Measurements from ENCODE around the gene ISM1. TPM values are rescaled to one million over a fixed set of nuclear protein-coding genes. Genes with fewer than 3 reads are reported as not detected.

ISM1 gene
- total and polyA plus RNA-seq, 7 donors, result 0.60 to 3.3 (median 1.5) TPM; not detected in 1

DNA sequence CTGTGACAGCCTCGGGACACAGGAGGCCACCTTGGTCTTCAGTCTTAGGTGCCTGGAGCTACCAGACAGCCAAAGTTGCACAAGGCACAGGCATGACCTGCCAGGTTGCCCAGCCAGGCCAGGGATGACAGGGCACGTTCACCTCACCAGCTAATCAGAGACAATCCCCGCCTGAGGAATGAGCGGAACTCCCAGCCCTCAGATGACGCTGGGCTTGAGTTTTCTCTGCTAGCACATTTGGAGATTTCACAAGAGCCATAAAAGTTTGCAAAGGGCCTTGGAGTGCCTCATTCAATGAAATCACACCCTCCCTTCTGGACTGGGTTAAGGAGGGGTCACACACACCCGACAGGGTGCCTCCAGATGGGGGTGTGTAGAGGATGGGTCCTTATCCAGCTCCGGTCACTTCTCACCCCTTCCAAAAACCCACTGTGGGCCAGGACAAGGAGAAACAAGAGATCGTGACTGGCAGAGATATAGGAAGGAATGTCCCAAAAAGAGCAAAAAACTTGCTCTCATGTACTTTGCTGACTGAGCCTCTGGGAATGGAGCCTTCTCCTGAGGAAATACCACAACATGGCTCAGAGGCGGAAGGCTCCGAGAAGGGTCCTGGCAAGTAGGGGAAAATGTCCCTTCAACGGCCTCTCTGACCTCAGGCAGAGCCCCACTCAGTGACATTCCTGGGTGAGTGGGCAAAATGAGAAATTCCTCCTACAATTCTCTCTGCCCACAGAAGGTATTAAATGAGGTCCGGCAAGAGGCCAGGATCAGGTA lies 121.6 kb downstream of the ISM1 start:
- no peaks in the 10 kb centered on the region for H3K27me3 ChIP-seq
- no peak overlapping the region for H3K27ac ChIP-seq
- WGBS, 2 donors, result 81 to 86% methylated on average over 12 of the region's 12 CpGs
- intact Hi-C loops (cut with DNase I), result no loop called here
- H3K4me1 ChIP-seq, result peaks cover 0 to 40% (median 31%) of the 10 kb centered on the region in 4 donors
- no peak for DNase-seq
- no peaks in the 10 kb centered on the region for H3K9me3 ChIP-seq
- TF ChIP-seq POLR2A (IDR thresholded peaks at IDR 0.05), result no peak
- no peak for TF ChIP-seq EP300 (IDR thresholded peaks at IDR 0.05)
- TF ChIP-seq POLR2AphosphoS5 (IDR thresholded peaks at IDR 0.05), result no peak
- TF ChIP-seq, protein P1, sequence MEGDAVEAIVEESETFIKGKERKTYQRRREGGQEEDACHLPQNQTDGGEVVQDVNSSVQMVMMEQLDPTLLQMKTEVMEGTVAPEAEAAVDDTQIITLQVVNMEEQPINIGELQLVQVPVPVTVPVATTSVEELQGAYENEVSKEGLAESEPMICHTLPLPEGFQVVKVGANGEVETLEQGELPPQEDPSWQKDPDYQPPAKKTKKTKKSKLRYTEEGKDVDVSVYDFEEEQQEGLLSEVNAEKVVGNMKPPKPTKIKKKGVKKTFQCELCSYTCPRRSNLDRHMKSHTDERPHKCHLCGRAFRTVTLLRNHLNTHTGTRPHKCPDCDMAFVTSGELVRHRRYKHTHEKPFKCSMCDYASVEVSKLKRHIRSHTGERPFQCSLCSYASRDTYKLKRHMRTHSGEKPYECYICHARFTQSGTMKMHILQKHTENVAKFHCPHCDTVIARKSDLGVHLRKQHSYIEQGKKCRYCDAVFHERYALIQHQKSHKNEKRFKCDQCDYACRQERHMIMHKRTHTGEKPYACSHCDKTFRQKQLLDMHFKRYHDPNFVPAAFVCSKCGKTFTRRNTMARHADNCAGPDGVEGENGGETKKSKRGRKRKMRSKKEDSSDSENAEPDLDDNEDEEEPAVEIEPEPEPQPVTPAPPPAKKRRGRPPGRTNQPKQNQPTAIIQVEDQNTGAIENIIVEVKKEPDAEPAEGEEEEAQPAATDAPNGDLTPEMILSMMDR (IDR thresholded peaks at IDR 0.05), result no peak
- no peaks in the 10 kb centered on the region for H3K36me3 ChIP-seq
- no peak overlapping the region for H3K4me3 ChIP-seq

GRCh38 chr20:13344671-13345070 lies 123.6 kb downstream of the ISM1 start:
- 91 to 96% methylated on average over 9 of the region's 9 CpGs for WGBS, 2 donors
- H3K4me1 ChIP-seq, result peaks cover 0 to 53% (median 34%) of the 10 kb centered on the region in 4 donors
- H3K9me3 ChIP-seq, result no peaks in the 10 kb centered on the region
- H3K27me3 ChIP-seq, result no peaks in the 10 kb centered on the region
- peak overlapping the region in 3 of 4 donors; percentile 31 to 50 (median 32) for H3K27ac ChIP-seq
- peak in 1 of 4 donors; percentile 42 for TF ChIP-seq POLR2AphosphoS5 (IDR thresholded peaks at IDR 0.05)
- TF ChIP-seq POLR2A (IDR thresholded peaks at IDR 0.05), result no peak
- H3K36me3 ChIP-seq, result no peaks in the 10 kb centered on the region
- H3K4me3 ChIP-seq, result no peak overlapping the region
- peak; percentile 79 for DNase-seq
- intact Hi-C loops (cut with DNase I), result no loop called here

DNA sequence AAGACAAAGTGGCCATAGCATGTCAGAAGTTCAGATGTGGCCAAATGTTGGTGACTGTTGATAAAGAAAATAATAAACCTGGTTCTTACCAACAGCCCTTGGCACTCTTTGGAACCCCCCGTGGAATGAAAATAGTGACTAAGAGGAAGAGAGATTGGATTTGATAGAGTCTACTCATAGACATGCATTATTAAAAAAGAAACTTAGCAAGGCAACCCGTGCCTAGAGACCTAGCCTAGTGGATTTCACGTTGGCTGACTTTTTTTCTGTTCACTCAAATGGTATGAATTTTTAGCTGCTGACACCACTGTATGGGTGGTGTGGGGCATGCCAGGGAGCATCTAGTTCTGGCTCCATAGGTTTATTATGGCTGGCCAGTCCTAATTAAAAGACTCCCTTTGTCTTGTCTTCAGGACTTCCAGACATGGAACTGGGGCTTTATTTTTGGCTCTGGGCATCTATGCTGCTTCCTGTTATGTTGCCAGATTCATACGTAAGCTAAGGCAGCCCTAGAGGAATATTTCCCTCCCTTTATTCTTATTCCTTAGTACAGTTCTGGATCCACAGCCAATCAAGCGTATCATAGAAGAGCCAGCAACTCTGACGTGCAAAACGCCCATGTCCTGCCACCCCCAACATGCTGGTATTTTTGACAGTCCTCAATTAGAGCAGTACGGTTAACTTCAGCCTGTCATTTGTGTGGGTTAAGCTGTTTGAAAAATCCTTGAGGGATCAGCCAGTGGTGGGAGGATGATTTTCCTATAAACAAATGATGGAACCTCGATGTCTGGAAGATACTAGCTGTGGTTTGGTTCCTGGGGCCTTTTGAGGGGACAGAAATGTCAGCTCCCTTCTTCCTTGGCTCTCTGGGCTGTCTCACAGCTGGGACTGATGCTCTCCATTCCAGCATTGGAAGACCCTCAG lies 127.5 kb downstream of the ISM1 start:
- H3K27ac ChIP-seq, result peak overlapping the region; percentile 3 to 59 (median 56)
- H3K36me3 ChIP-seq, result no peaks in the 10 kb centered on the region
- no peaks in the 10 kb centered on the region for H3K9me3 ChIP-seq
- H3K27me3 ChIP-seq, result no peaks in the 10 kb centered on the region
- no peak for TF ChIP-seq EP300 (IDR thresholded peaks at IDR 0.05)
- TF ChIP-seq POLR2AphosphoS5 (IDR thresholded peaks at IDR 0.05), result no peak
- TF ChIP-seq POLR2A (IDR thresholded peaks at IDR 0.05), result no peak
- H3K4me3 ChIP-seq, result no peak overlapping the region
- peaks cover 0 to 38% (median 27%) of the 10 kb centered on the region in 4 donors for H3K4me1 ChIP-seq
- intact Hi-C loops (cut with DNase I), result no loop called here
- 79 to 80% methylated on average over 9 of the region's 9 CpGs for WGBS, 2 donors
- DNase-seq, result no peak

DNA sequence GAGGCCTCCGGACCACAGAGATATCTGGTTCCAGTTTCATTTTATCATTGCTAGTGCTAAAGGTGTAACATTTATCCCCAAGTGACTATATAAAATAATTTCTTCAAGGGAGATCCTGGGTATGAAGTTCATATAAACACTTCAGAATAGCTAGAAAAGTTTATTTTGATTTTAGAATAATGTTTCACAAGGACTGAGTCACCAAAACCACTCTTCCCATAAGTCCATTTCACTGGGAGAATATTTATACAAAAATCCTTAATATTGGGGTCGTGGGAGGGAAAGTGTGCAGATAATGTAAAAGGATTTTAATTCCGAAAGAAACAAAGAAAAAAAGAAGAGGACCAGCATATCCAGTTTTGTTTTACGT lies 128.1 kb downstream of the ISM1 start:
- TF ChIP-seq, protein P1 (IDR thresholded peaks at IDR 0.05), result no peak
- no peak for TF ChIP-seq EP300 (IDR thresholded peaks at IDR 0.05)
- TF ChIP-seq POLR2AphosphoS5 (IDR thresholded peaks at IDR 0.05), result no peak
- no peak for TF ChIP-seq POLR2A (IDR thresholded peaks at IDR 0.05)
- intact Hi-C loops (cut with DNase I), result no loop called here
- peaks cover 0 to 38% (median 27%) of the 10 kb centered on the region in 4 donors for H3K4me1 ChIP-seq
- no peaks in the 10 kb centered on the region for H3K36me3 ChIP-seq
- no peaks in the 10 kb centered on the region for H3K27me3 ChIP-seq
- no peaks in the 10 kb centered on the region for H3K9me3 ChIP-seq
- H3K4me3 ChIP-seq, result no peak overlapping the region
- no peak for DNase-seq
- 81 to 84% methylated on average over 4 of the region's 4 CpGs for WGBS, 2 donors
- H3K27ac ChIP-seq, result peak overlapping the region; percentile 3 to 59 (median 56)

Other genes with a start within 250 kb of the ISM1 start
- gene SPTLC3, start 212.3 kb upstream of the ISM1 start, total RNA-seq, result 1 to 10 TPM; 4.6 to 8.4 (median 5.4) TPM
- gene SPTLC3, start 212.3 kb upstream of the ISM1 start, polyA plus RNA-seq, result 1 to 10 TPM in 2 of 3 donors, under 1 TPM in 1; 0.92 to 2.0 (median 1.2) TPM